Endothelial cell of umbilical vein (primary cell): Measurements from ENCODE around the gene CCR8.

Experiments
- CTCF ChIP-seq, 2 donors: IDR thresholded peaks; 1 replicate in 1 of 2; 2 replicates in 1 of 2; pipeline ENCODE4 v1.5.1; 2011; ENCODE audit warnings: low read length in 2 of 2, mild to moderate bottlenecking in 2 of 2, moderate library complexity in 2 of 2, control low read depth in 1 of 2, inconsistent platforms in 1 of 2, low read depth in 1 of 2; ENCODE audit not compliant: insufficient read depth in 1 of 2; ENCODE audit errors: extremely low read depth in 1 of 2
- EZH2 ChIP-seq: IDR thresholded peaks from 2 replicates; pipeline ENCODE4 v1.6.1; 2012; ENCODE audit warnings: borderline replicate concordance, low read depth, mild to moderate bottlenecking, moderate library complexity, low read length, inconsistent platforms; ENCODE audit not compliant: severe bottlenecking
- MAX ChIP-seq: IDR thresholded peaks from 2 replicates; pipeline ENCODE4 v1.6.1; 2011; ENCODE audit not compliant: insufficient read depth, insufficient read length
- POLR2AphosphoS5 ChIP-seq: IDR thresholded peaks from 2 replicates; pipeline ENCODE4 v1.6.1; 2012; ENCODE audit warnings: low read depth, mild to moderate bottlenecking, control low read depth, low read length, moderate library complexity; ENCODE audit not compliant: insufficient read depth

GRCh38 chr3:39338201-39338600 lies 8.7 kb downstream of the CCR8 start:
- TF ChIP-seq CTCF (IDR thresholded peaks at IDR 0.05; ENCODE audit: extremely low read depth in 1 of 2, insufficient read depth in 1 of 2, low read depth in 1 of 2, low read length in 2 of 2) (no peak), EZH2 (no peak), MAX (no peak), POLR2AphosphoS5 (no peak)
